DMS53 treated with DMSO at 0.1 percent for 48 hours (cell line): ENCODE results near the gene ABCC10.
"Not testable (repeated sequence)": the region's sequence is repeated elsewhere in the genome, so short reads cannot be mapped to it uniquely, and the experiment has no call there.

Source experiments
- DNase-seq: peaks from one replicate; lab custom pipeline; 2025; ENCODE audit not compliant: unreplicated experiment; lab: John Stamatoyannopoulos, UW

The ABCC10 gene

GRCh38 chr6:43427406-43428111 lies at the start of gene ABCC10:
Gene ABCC10 (plus strand): TSS chr6:43427541. CDS start chr6:43427979, 438 bp downstream.
- DNase-seq = peak; percentile 93

DNA sequence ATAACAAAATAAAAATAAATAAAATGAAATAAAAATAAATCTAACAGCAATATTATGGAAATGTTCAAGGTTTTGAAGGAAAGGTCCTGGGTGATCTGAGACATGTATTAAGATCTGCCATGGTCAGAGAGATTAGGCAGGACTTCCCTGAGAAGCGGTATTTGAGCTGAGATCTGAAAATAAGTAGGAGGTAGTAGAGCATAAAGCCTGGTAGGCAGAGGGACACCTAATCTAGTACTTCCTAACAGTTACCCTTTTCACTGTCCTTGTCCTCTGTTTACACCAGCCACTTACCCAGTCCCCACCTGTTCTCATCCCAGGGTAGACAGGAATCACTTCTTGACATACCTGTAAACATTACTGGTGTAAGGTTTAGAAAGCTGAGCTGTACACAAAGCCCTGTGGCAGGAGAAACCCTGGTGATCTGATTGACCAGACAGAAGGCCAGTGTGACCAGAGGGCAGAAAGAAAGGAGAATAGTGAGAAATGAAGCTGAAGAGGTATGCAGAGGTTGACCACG lies 49.6 kb upstream of the ABCC10 start:
- peak; percentile 62 for DNase-seq

DNA sequence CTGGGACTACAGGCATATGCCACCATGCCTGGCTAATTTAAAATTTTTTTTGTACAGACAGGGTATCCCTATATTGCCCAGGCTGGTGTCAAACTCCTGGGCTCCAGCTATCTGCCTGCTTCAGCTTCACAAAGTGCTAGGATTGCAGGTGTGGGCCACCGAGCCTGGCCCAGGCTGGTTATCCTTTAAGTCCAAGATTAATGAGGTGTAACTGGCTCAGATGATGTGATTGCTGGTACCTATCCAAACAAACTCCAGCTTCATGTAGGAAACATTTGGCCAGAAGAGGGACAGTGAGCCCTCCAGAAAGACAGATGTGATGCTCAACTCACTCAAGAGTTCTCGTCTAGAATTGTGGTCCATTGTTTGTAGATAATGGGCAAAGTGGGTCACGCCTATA lies 48.7 kb upstream of the ABCC10 start:
- no peak for DNase-seq

GRCh38 chr6:43380858-43381257 lies 46.5 kb upstream of the ABCC10 start:
- not testable (repeated sequence) for DNase-seq

DNA sequence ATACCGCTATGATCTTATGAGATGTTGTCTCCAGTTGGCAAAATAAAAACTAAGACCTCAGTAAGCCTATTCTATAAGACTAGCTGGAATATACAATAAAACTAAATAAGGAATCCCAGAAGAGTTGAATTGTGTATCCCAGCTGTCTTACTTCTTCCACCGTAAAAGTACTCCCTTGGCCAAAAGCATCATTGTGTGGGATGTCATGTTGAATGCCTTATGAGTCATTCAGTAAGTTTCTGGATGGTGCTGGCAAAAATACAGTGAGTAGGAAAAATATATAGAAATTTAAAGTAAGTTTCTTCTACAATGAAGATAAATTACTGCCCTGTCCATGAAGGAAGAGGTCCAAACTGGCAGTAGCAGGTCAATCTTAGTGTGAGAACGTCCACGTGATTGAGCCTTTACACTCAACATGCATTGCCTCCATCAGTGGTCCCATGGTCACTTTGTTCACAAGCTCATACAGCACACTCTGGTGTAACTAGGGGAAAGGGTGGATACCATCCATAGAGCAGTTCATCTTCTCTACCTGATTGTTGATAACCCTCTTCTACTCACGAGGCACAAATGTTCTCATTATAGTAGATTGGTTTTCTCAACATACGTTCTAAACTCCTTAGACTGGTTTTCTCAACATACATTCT lies 44.2 kb upstream of the ABCC10 start:
- no peak for DNase-seq

- DNase-seq = no peak
These were observed 40.8 kb upstream of the ABCC10 start for GRCh38 chr6:43386492-43386891.

GRCh38 chr6:43389730-43390295 lies 37.5 kb upstream of the ABCC10 start:
- no peak for DNase-seq

DNA sequence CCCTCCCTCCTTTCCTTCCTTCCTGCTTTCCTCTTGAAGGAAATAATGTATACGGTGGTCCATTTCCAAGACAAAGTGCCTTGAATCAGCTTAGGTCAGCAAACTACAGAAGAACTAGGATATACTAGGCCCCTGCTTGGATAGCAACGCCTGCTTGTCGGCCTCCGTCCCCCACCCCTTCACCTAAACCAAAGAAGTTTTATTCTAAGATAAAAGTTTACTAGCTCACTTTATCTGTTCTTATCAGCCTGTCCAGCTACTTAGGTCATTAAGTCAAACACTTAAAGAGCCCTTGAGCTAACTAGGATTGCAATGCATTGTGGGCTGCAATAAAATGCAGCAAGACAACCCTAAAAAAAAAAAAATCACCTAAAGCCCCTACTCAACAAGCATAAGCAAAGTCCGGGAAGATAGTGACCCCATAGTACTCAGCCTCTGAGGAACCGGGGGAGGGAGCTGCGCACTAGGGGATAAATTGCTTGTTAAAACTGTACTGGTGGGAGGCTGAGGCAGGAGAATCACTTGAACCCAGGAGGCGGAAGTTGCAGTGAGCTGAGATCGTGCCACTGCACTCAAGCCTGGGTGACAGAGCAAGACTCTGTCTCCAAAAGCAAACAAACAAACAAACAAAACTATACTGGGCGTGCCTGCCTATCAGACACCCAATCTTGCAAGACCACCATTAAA lies 36.4 kb upstream of the ABCC10 start:
- not testable (repeated sequence) for DNase-seq

GRCh38 chr6:43391440-43392031 lies 35.8 kb upstream of the ABCC10 start:
- no peak for DNase-seq

GRCh38 chr6:43393133-43393532 lies 34.2 kb upstream of the ABCC10 start:
- not testable (repeated sequence) for DNase-seq

GRCh38 chr6:43393602-43394001 lies 33.7 kb upstream of the ABCC10 start:
- DNase-seq = no peak

- no peak for DNase-seq
These were observed 32.4 kb upstream of the ABCC10 start for GRCh38 chr6:43394982-43395381.

- no peak for DNase-seq
These were observed 31.6 kb upstream of the ABCC10 start for GRCh38 chr6:43395776-43396175.

- DNase-seq = peak; percentile 89
These were observed 30.8 kb upstream of the ABCC10 start for GRCh38 chr6:43396408-43397149.

- no peak for DNase-seq
These were observed 27.3 kb upstream of the ABCC10 start for GRCh38 chr6:43399932-43400487.

DNA sequence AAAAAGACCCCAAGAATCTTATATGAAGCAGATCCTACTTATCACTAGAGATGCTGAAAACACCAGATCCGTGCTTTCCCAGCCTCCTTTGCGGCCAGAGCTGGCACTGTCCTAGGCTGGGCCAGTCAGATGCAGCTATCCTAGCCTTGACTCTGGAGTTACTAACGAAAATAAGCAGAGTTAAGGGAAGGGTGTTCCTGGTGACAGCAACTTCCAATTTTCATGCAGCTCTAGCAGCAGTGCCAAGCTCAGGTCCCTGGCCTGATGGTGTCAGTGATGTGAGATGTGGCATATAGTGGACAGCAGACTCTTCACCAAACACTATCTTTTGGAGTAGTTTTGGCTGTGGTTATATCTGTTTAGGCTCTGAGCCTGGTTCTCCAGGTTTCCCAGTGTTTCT lies 25.6 kb upstream of the ABCC10 start:
- no peak for DNase-seq

DNA sequence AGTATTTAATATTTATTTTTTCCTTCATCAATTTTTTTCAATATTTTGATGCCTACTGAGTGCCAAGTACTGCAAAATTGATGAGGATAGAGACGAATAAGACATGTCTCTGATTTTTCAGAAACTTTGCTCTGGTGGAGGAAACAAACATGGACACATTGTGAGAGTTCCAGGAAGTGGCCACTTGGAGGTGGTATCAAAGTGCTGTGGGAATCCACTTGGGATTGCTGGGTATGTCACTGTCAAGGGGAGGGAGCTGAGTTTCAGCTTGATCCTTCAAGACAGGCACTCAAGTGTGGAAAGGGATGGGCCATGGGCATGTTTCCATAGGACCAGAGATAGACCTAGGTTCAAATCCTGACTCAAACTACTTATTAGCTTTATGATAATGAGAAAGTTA lies 24.5 kb upstream of the ABCC10 start:
- DNase-seq = no peak

DNA sequence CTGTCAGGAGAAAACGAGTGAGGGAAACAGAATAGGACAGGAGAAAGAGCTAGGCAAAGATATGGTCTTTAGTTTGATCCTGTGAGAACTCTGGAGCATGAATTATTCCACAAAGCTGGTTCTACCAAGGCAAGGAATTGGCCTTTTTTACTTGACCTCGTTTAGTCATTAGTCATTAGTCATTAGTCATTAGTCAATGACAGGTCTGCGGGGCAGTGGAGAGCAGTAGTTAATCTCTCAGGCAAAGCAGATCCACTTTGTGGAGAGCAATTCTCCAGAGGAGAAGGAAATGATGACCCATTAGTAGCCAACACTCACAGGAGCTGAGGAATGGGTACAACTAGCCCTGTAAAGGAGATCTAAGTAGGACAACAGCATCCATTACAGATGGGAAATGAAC lies 22.0 kb upstream of the ABCC10 start:
- DNase-seq = no peak

GRCh38 chr6:43407296-43407695 lies 20.0 kb upstream of the ABCC10 start:
- DNase-seq = no peak

DNA sequence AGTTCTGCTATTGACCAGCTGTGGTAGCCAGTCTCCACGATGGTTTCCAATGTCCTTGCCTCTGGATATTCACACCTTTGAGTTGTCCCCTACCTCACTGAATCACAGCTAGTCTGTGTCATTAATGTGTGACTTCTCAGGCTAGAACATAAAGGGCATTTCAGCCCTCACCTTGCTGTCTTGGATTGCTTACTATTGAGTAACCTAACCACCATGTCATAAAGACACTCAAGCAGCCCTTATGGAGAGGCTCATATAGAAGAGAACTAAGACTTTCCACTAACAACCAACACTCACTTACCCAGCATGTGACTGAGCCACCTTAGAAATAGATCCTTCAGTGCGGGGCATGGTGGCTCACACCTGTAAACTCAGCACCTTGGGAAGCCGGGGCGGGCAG lies 19.1 kb upstream of the ABCC10 start:
- no peak for DNase-seq
